ENCODE measurements around the gene S100A7A. TPM values are rescaled to one million over a fixed set of nuclear protein-coding genes. Genes with fewer than 3 reads are reported as not detected.
"Not testable (repeated sequence)": the region's sequence is repeated elsewhere in the genome, so short reads cannot be mapped to it uniquely, and the experiment has no call there.

S100A7A gene
- total and polyA plus RNA-seq, 7 donors = not detected

DNA sequence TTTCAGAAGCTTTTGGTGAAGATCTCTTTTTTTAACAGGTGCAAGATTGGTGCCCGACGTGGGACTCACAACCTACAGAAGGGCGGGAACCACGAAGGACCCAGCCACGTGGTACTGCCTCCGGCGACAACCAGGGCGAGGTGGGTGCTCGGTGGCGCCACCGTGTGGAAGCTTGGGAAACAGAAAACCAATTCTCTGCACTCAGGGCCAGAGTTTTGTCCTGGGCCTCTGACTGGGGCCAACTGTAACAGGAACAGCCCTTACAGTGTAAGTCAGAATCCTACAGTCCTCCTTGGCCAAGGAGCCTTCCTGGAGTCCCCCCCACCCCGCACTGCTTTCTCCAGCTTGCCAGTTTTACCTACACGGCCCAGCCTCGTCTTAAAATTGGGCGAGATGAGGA, 11.6 kb upstream of the S100A7A start:
- Histone ChIP-seq H3K4me3 (no peak overlapping the region), H3K27me3 (ENCODE audit: insufficient read depth in 3 of 3, low read length in 2 of 3) (peaks cover 0 to 6% (median 0%) of the 10 kb centered on the region in 3 donors), H3K36me3 (ENCODE audit: insufficient read depth in 1 of 2, low read depth in 1 of 2) (no peaks in the 10 kb centered on the region), H3K9me3 (no peaks in the 10 kb centered on the region), H3K27ac (no peak overlapping the region), H3K4me1 (no peaks in the 10 kb centered on the region)
- intact Hi-C loops (cut with DNase I) = no loop called here
- WGBS, 3 donors = 36 to 45% (median 40%) methylated on average over 15 of the region's 15 CpGs
- ATAC-seq (peak in 3 of 4 donors; percentile 42 to 73 (median 61)), DNase-seq (peak; percentile 28 to 60)
- TF ChIP-seq, protein P1, sequence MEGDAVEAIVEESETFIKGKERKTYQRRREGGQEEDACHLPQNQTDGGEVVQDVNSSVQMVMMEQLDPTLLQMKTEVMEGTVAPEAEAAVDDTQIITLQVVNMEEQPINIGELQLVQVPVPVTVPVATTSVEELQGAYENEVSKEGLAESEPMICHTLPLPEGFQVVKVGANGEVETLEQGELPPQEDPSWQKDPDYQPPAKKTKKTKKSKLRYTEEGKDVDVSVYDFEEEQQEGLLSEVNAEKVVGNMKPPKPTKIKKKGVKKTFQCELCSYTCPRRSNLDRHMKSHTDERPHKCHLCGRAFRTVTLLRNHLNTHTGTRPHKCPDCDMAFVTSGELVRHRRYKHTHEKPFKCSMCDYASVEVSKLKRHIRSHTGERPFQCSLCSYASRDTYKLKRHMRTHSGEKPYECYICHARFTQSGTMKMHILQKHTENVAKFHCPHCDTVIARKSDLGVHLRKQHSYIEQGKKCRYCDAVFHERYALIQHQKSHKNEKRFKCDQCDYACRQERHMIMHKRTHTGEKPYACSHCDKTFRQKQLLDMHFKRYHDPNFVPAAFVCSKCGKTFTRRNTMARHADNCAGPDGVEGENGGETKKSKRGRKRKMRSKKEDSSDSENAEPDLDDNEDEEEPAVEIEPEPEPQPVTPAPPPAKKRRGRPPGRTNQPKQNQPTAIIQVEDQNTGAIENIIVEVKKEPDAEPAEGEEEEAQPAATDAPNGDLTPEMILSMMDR (IDR thresholded peaks at IDR 0.05) = peak; percentile 36

DNA sequence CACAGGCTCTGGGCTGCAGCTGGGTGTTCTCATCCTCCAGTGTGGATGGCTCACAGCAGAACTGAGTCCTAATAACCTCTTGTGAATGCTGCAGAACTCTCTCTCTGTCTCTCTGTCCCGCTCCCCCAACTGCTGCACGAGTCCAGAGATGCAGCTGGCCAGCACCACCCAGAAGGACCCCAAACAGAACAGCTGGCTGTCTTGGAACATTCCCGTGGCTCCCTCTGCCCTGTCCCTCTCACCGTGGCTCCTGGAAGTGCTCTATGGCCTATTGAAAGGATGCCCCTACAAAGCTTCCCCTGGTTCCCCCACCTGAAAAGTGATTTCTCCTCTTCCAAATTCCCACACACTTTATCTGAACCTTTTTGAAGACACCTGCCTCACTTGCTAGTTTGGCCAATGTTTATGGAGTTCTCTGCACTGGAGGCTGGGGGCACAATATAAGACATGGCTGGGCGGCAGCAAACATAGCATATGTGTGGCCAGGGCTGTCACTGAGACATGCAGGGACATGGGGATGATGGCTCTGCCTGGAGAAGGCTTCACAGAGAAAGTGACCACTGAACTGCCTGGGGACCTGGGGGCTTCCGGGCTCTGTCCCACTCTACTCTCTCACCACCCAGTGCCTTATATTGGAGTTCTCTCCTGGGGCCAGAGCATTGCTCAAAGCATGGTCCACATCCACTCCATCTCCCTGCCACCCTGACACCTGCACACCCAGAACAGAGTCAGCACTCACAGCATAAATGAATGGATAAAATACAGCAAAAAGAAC, 10.3 kb upstream of the S100A7A start:
- H3K4me1 ChIP-seq; H3K27me3 ChIP-seq (ENCODE audit: insufficient read depth in 3 of 3, low read length in 2 of 3); DNase-seq; H3K36me3 ChIP-seq (ENCODE audit: insufficient read depth in 1 of 2, low read depth in 1 of 2); H3K27ac ChIP-seq; ATAC-seq; intact Hi-C loops (cut with DNase I); H3K9me3 ChIP-seq; H3K4me3 ChIP-seq: not testable (repeated sequence)
- 55 to 77% (median 63%) methylated on average over 5 to 6 of the region's 6 CpGs for WGBS, 3 donors

DNA sequence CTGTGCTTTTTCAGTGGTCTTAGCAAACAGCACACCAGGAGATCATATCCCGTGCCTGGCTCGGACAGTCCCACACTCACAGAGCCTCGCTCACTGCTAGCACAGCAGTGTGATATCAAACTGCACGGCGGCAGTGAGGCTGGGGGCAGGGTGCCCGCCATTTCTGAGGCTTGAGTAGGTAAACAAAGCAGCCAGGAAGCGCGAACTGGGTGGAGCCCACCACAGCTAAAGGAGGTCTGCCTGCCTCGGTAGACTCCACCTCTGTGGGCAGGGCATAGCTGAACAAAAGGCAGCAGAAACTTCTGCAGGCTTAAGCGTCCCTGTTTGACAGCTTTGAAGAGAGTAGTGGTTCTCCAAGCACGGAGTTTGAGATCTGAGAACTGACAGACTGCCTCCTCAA, 9.0 kb upstream of the S100A7A start:
- intact Hi-C loops (cut with DNase I); H3K27ac ChIP-seq; H3K36me3 ChIP-seq (ENCODE audit: insufficient read depth in 1 of 2, low read depth in 1 of 2); H3K4me1 ChIP-seq; H3K27me3 ChIP-seq (ENCODE audit: insufficient read depth in 3 of 3, low read length in 2 of 3); ATAC-seq; DNase-seq; H3K4me3 ChIP-seq; H3K9me3 ChIP-seq: not testable (repeated sequence)
- WGBS, 3 donors = 64 to 78% (median 67%) methylated on average over 11 of the region's 11 CpGs

GRCh38 chr1:153413961-153414360, 2.4 kb upstream of the S100A7A start:
- ATAC-seq; intact Hi-C loops (cut with DNase I); H3K27ac ChIP-seq: not testable (repeated sequence)

GRCh38 chr1:153417136-153417888, 992 bp downstream of the S100A7A start:
- no peaks in the 10 kb centered on the region for H3K9me3 ChIP-seq
- ATAC-seq (no peak), DNase-seq (no peak)
- H3K4me3 ChIP-seq = no peak overlapping the region
- peaks cover 0 to 6% (median 0%) of the 10 kb centered on the region in 3 donors for H3K27me3 ChIP-seq (ENCODE audit: insufficient read depth in 3 of 3, low read length in 2 of 3)
- intact Hi-C loops (cut with DNase I) = no loop called here
- no peak overlapping the region for H3K27ac ChIP-seq
- H3K4me1 ChIP-seq = no peaks in the 10 kb centered on the region
- 67 to 79% (median 69%) methylated on average over 12 of the region's 12 CpGs for WGBS, 3 donors
- TF ChIP-seq, protein P1 (IDR thresholded peaks at IDR 0.05) = no peak
- H3K36me3 ChIP-seq (ENCODE audit: insufficient read depth in 1 of 2, low read depth in 1 of 2) = no peaks in the 10 kb centered on the region

More at GRCh38 chr1:153413961-153414360, 2.4 kb upstream of the S100A7A start:
- DNase-seq; H3K4me1 ChIP-seq; H3K36me3 ChIP-seq (ENCODE audit: insufficient read depth in 1 of 2, low read depth in 1 of 2); H3K27me3 ChIP-seq (ENCODE audit: insufficient read depth in 3 of 3, low read length in 2 of 3); H3K9me3 ChIP-seq; H3K4me3 ChIP-seq: not testable (repeated sequence)

- H3K9me3 ChIP-seq; DNase-seq; ATAC-seq; H3K27ac ChIP-seq; H3K27me3 ChIP-seq (ENCODE audit: insufficient read depth in 3 of 3, low read length in 2 of 3); H3K4me3 ChIP-seq; intact Hi-C loops (cut with DNase I); H3K36me3 ChIP-seq (ENCODE audit: insufficient read depth in 1 of 2, low read depth in 1 of 2); H3K4me1 ChIP-seq: not testable (repeated sequence)
- WGBS, 3 donors = 59 to 64% (median 62%) methylated on average over 7 of the region's 7 CpGs
Measured at GRCh38 chr1:153418758-153419435, 2.6 kb downstream of the S100A7A start.

GRCh38 chr1:153419436-153419793, 3.1 kb downstream of the S100A7A start:
- H3K4me1 ChIP-seq; H3K27ac ChIP-seq; ATAC-seq; H3K9me3 ChIP-seq; H3K27me3 ChIP-seq (ENCODE audit: insufficient read depth in 3 of 3, low read length in 2 of 3); H3K4me3 ChIP-seq; intact Hi-C loops (cut with DNase I); DNase-seq; H3K36me3 ChIP-seq (ENCODE audit: insufficient read depth in 1 of 2, low read depth in 1 of 2): not testable (repeated sequence)
- 26 to 44% (median 41%) methylated on average over 2 of the region's 2 CpGs for WGBS, 3 donors

All from psoas muscle (tissue), 8 donors.